Liver (tissue), 3 donors: ENCODE measurements around the gene TLE3.

ENCODE experiments used
- EGR1 ChIP-seq, 2 donors: IDR thresholded peaks; 2 replicates each; pipeline ENCODE4 v1.6.1; 2016 to 2018; ENCODE audit warnings: antibody characterized with exemption in 2 of 2, low read depth in 2 of 2
- GABPA ChIP-seq, 2 donors: IDR thresholded peaks in 1 of 2; conservative IDR thresholded peaks in 1 of 2; 2 replicates each; pipeline ENCODE4 v1.6.1; 2016; ENCODE audit warnings: antibody characterized with exemption in 2 of 2, mild to moderate bottlenecking in 1 of 2, moderate library complexity in 1 of 2
- HNF4G ChIP-seq: IDR thresholded peaks from 2 replicates; pipeline ENCODE4 v1.6.1; 2016; ENCODE audit warnings: antibody characterized with exemption
- JUND ChIP-seq, 2 donors: IDR thresholded peaks; 2 replicates each; pipeline ENCODE4 v1.6.1; 2016; ENCODE audit warnings: antibody characterized with exemption in 2 of 2
- RAD21 ChIP-seq, 2 donors: IDR thresholded peaks; 2 replicates each; pipeline ENCODE4 v1.6.1; 2016; ENCODE audit warnings: antibody characterized with exemption in 2 of 2, mild to moderate bottlenecking in 2 of 2
- RXRA ChIP-seq, 2 donors: IDR thresholded peaks; 2 replicates each; pipeline ENCODE4 v1.6.1; 2017 to 2018; ENCODE audit warnings: antibody characterized with exemption in 2 of 2, mild to moderate bottlenecking in 1 of 2
- SP1 ChIP-seq: IDR thresholded peaks from 2 replicates; pipeline ENCODE4 v1.6.1; 2018; ENCODE audit warnings: antibody characterized with exemption, mild to moderate bottlenecking
- TAF1 ChIP-seq: conservative IDR thresholded peaks from 2 replicates; pipeline ENCODE4 v1.6.1; 2016; ENCODE audit warnings: antibody characterized with exemption, mild to moderate bottlenecking
- YY1 ChIP-seq: IDR thresholded peaks from 2 replicates; pipeline ENCODE4 v1.6.1; 2016; ENCODE audit warnings: antibody characterized with exemption, mild to moderate bottlenecking
- TF ChIP-seq, protein P1 (sequence below): fragments of 150-350 bp; IDR thresholded peaks from 2 replicates; pipeline ENCODE4 v1.5.1; 2017; ENCODE audit warnings: improper control_type of control experiment, low read depth, low read length; ENCODE audit not compliant: missing input control
- TF ChIP-seq, protein P2 (sequence below): IDR thresholded peaks from 2 replicates; pipeline ENCODE4 v1.6.1; 2016; ENCODE audit warnings: antibody characterized with exemption, mild to moderate bottlenecking
- TF ChIP-seq, protein P3 (sequence below): IDR thresholded peaks from 2 replicates; pipeline ENCODE4 v1.6.1; 2016; ENCODE audit warnings: antibody characterized with exemption
- TF ChIP-seq, protein P4 (sequence below): IDR thresholded peaks from 2 replicates; pipeline ENCODE4 v1.6.1; 2016; ENCODE audit warnings: antibody characterized with exemption
- donor health status: healthy.
- donor health status: healthy.

DNA sequence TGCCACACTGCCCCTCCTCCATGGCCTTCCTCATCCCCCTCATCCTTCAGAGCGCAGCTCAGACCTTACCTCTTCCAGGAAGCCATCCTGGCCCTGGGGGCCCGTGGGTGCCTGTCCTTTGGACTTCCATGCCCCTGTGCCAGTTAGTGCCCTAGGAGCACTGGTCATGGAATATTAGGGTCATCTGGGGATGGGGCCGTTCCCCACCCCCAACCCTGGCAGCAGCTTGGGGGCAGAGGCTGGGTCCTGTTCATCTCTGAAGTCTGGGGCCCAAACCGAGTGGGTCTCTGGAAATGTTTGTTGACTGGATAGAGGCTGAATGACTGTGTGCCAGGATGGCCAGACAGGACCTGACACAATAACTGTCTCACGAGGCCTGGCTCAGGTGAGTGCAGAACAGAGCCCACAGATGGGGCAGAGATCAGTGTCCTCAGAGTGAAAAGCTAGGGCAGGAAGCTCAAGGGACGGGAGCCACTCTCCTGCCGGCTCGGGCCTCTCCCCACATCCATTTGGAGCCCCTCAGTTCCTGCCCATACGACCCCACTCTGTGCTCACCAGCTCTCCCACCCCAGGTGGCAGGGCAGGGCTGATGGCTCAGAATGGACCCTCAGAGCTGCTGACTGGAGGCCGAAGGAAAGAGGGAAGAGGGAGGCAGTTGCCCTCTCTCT is 62.5 kb downstream of the TLE3 start:
- TF ChIP-seq, protein P1, sequence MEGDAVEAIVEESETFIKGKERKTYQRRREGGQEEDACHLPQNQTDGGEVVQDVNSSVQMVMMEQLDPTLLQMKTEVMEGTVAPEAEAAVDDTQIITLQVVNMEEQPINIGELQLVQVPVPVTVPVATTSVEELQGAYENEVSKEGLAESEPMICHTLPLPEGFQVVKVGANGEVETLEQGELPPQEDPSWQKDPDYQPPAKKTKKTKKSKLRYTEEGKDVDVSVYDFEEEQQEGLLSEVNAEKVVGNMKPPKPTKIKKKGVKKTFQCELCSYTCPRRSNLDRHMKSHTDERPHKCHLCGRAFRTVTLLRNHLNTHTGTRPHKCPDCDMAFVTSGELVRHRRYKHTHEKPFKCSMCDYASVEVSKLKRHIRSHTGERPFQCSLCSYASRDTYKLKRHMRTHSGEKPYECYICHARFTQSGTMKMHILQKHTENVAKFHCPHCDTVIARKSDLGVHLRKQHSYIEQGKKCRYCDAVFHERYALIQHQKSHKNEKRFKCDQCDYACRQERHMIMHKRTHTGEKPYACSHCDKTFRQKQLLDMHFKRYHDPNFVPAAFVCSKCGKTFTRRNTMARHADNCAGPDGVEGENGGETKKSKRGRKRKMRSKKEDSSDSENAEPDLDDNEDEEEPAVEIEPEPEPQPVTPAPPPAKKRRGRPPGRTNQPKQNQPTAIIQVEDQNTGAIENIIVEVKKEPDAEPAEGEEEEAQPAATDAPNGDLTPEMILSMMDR = no peak
- TF ChIP-seq, protein P2, sequence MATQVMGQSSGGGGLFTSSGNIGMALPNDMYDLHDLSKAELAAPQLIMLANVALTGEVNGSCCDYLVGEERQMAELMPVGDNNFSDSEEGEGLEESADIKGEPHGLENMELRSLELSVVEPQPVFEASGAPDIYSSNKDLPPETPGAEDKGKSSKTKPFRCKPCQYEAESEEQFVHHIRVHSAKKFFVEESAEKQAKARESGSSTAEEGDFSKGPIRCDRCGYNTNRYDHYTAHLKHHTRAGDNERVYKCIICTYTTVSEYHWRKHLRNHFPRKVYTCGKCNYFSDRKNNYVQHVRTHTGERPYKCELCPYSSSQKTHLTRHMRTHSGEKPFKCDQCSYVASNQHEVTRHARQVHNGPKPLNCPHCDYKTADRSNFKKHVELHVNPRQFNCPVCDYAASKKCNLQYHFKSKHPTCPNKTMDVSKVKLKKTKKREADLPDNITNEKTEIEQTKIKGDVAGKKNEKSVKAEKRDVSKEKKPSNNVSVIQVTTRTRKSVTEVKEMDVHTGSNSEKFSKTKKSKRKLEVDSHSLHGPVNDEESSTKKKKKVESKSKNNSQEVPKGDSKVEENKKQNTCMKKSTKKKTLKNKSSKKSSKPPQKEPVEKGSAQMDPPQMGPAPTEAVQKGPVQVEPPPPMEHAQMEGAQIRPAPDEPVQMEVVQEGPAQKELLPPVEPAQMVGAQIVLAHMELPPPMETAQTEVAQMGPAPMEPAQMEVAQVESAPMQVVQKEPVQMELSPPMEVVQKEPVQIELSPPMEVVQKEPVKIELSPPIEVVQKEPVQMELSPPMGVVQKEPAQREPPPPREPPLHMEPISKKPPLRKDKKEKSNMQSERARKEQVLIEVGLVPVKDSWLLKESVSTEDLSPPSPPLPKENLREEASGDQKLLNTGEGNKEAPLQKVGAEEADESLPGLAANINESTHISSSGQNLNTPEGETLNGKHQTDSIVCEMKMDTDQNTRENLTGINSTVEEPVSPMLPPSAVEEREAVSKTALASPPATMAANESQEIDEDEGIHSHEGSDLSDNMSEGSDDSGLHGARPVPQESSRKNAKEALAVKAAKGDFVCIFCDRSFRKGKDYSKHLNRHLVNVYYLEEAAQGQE = no peak
- TF ChIP-seq TAF1 (no peak), RAD21 (IDR thresholded peaks at IDR 0.05) (no peak), HNF4G (no peak), GABPA (IDR thresholded peaks at IDR 0.05 in 1 of 2, conservative IDR thresholded peaks at IDR 0.05 in 1 of 2) (no peak), YY1 (no peak), SP1 (no peak), JUND (IDR thresholded peaks at IDR 0.05) (no peak), RXRA (IDR thresholded peaks at IDR 0.05) (no peak), EGR1 (IDR thresholded peaks at IDR 0.05; ENCODE audit: low read depth in 2 of 2) (no peak)
- TF ChIP-seq, protein P3, sequence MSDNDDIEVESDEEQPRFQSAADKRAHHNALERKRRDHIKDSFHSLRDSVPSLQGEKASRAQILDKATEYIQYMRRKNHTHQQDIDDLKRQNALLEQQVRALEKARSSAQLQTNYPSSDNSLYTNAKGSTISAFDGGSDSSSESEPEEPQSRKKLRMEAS = no peak
- TF ChIP-seq, protein P4, sequence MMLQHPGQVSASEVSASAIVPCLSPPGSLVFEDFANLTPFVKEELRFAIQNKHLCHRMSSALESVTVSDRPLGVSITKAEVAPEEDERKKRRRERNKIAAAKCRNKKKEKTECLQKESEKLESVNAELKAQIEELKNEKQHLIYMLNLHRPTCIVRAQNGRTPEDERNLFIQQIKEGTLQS = no peak
